BLaER1 (cell line): ENCODE results near the gene KERA.

ENCODE experiments used
- H3K27ac ChIP-seq: shearing (Covaris generic); formaldehyde crosslinking; 2 replicates; pipeline ENCODE4 v1.8.1; 2022
- H3K27me3 ChIP-seq: shearing (Covaris generic); formaldehyde crosslinking; 2 replicates; pipeline ENCODE4 v1.8.1; 2022
- H3K36me3 ChIP-seq: shearing (Covaris generic); formaldehyde crosslinking; 2 replicates; pipeline ENCODE4 v1.8.1; 2022
- H3K4me1 ChIP-seq: shearing (Covaris generic); formaldehyde crosslinking; 2 replicates; pipeline ENCODE4 v1.8.1; 2022
- H3K4me2 ChIP-seq: shearing (Covaris generic); formaldehyde crosslinking; 2 replicates; pipeline ENCODE4 v1.8.1; 2022
- H3K4me3 ChIP-seq: shearing (Covaris generic); formaldehyde crosslinking; 2 replicates; pipeline ENCODE4 v1.8.1; 2022
- H3K9ac ChIP-seq: shearing (Covaris generic); formaldehyde crosslinking; 2 replicates; pipeline ENCODE4 v1.8.1; 2022
- H3K9me3 ChIP-seq: shearing (Covaris generic); formaldehyde crosslinking; 2 replicates; pipeline ENCODE4 v1.8.1; 2022
- H4K20me1 ChIP-seq: shearing (Covaris generic); formaldehyde crosslinking; 2 replicates; pipeline ENCODE4 v1.8.1; 2022
- Cebpa-rat ChIP-seq: shearing (Covaris generic); IDR thresholded peaks from 2 replicates; pipeline ENCODE4 v1.8.1; 2022

The KERA gene

DNA sequence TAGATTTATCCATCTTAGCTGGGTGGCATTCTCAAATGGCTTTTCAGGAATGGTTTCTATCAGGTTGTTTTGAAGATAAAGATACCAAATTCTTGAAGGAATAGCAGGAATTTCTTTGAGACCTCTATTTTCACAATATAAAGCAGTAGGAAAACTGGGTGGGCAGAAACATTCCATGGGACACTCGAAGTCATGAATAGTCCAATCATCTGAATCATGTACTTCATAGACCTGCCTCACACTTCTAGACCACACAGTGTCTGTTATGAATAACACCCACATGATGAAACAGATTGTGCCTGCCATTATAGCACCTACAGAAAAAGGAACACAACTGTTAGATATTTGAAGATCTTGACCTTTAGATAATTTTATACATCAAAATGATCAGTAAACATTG lies 1.8 kb downstream of the KERA start:
- no peak overlapping the region for H3K9ac ChIP-seq
- TF ChIP-seq Cebpa-rat, result no peak

DNA sequence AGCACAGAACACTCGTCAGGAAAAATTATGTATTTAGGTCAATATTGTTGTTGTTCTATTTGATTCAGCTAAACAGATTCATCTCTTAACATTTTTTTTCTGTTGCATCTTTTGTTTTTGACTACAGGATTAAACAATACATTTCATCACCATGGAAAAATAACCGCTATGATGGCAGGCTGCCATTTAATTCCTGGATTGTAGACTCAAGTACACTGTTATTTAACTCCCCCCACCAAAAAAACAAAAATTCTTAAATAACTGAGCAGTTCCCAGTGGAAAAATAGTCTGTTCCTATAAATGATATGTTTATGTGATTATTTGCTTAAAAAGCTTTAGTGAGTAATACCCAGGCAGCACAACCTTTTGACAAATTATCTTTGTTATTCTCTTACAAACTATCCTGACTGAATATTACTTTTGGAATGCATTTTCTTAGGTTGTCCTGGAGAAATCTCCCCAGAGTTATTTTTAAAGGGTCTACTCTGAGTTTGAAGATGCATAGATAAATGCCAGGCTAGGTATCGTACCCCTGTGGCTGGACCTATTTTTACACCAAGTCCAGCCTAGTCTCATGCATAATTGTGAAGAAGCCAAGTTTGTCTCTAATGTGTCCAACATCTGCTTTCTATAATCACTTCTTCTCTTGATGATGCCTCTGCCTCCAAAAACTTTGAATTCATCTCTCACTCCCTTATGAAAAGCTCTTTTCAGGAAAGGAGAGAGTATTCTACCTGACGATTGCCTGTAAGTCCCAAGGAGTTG lies 3.7 kb downstream of the KERA start:
- Histone ChIP-seq H3K4me3 (no peak overlapping the region), H3K36me3 (no peaks in the 10 kb centered on the region), H3K27me3 (no peaks in the 10 kb centered on the region), H3K4me2 (no peak overlapping the region), H3K4me1 (no peaks in the 10 kb centered on the region), H4K20me1 (no peaks in the 10 kb centered on the region), H3K9me3 (no peaks in the 10 kb centered on the region), H3K27ac (no peak overlapping the region), H3K9ac (no peak overlapping the region)
- TF ChIP-seq Cebpa-rat, result no peak

More for the DNA sequence above, 1.8 kb downstream of the KERA start:
- Histone ChIP-seq H3K4me3 (no peak overlapping the region), H3K4me1 (no peaks in the 10 kb centered on the region), H3K9me3 (no peaks in the 10 kb centered on the region), H3K27me3 (no peaks in the 10 kb centered on the region), H3K36me3 (no peaks in the 10 kb centered on the region), H3K4me2 (no peak overlapping the region), H4K20me1 (no peaks in the 10 kb centered on the region), H3K27ac (no peak overlapping the region)

DNA sequence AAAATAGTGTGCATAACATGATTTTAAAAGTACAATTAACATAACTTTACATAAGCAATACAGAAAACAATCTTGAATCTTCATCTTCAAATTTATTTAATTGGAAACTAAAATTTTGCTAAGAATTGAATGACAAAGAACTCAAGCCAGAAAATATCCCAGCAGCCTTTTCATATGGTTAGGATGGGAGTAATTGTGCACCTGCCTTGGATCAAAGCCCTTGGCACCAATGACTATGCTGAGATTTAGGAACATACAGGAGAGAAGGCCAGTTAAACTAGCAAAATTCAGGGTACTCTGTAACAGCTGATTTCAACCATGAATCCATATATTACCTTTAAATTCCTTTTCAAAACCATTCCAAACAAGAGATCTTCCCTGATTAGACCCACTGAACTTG lies 5.8 kb downstream of the KERA start:
- H3K4me3 ChIP-seq, result no peak overlapping the region
- no peaks in the 10 kb centered on the region for H4K20me1 ChIP-seq
- no peaks in the 10 kb centered on the region for H3K36me3 ChIP-seq
- no peak overlapping the region for H3K27ac ChIP-seq
- H3K4me2 ChIP-seq, result no peak overlapping the region
- H3K9me3 ChIP-seq, result no peaks in the 10 kb centered on the region
- TF ChIP-seq Cebpa-rat, result no peak
- H3K27me3 ChIP-seq, result no peaks in the 10 kb centered on the region
- no peaks in the 10 kb centered on the region for H3K4me1 ChIP-seq
- no peak overlapping the region for H3K9ac ChIP-seq

DNA sequence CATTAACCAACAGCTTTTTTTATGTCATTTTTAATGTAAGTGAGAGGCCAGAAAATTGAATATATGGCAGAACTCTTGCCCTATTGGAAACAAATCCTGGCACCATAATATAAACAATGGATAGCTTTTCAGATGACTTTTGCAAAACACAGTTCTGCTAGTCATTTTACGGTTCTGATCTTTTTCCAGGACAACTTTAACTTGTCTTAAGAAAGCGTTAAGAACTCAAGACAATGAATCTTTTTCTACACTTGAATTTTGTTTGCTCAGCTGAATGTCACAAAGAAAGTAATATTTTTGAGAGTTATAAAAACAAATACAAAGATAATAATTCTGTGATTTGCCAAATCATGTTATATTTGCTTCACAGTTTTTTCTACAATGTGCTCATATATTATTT lies 13.2 kb downstream of the KERA start:
- H3K4me2 ChIP-seq, result no peak overlapping the region
- no peak overlapping the region for H3K4me3 ChIP-seq
- no peaks in the 10 kb centered on the region for H3K27me3 ChIP-seq
- H3K27ac ChIP-seq, result no peak overlapping the region
- H3K9ac ChIP-seq, result no peak overlapping the region
- no peak for TF ChIP-seq Cebpa-rat
- no peaks in the 10 kb centered on the region for H3K4me1 ChIP-seq
- H4K20me1 ChIP-seq, result no peaks in the 10 kb centered on the region
- no peaks in the 10 kb centered on the region for H3K9me3 ChIP-seq
- no peaks in the 10 kb centered on the region for H3K36me3 ChIP-seq

DNA sequence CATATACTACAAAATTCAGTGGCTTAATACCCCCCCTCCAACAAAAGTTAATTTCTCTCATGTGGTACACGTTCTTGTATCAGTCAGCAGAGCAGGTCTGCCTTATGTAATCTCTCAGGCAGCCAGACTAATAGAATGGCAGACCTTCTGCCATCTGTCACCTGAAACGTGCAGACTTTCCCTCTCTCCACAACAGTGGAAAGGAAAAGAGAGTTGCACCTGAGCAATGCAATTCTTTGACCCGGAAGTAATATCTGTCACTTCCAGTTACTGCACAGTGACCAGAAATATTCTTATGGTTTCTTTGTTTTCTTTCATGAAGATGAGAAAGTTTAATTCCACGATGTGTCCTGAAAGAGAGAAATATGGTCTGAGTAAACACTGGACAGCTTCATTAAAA lies 14.4 kb downstream of the KERA start:
- Histone ChIP-seq H3K9ac (no peak overlapping the region), H3K4me2 (no peak overlapping the region)

DNA sequence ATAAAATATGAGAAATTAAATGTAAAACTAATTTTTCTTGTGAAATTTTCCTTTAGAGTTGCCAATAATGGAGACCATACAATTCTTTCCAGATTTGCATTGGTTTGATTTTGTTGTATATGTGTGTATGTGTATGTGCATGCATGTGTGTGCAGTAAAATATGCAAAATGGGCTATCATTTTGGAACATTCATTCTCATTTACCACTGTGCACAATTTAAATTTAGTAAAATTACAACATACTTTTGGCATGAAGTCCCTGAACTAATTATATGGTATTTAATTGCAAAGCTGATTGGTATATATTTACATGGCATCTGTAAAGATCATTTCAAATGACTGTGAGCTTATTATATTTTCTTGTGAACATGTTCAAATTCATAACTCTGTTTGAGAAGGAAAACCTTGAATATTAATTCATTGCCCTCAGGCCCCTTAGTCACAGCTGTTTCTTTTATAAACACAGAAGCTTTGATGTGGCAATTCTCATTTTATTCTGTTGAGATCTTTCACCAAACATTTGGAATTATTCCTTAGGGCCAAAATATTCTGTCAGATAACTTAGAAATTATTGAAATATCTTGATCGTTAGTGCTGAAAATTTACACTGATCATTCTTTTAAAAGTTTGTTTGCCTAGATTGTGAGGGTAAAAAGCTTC lies 17.6 kb downstream of the KERA start:
- H3K4me1 ChIP-seq, result no peaks in the 10 kb centered on the region
- H3K27ac ChIP-seq, result no peak overlapping the region
- no peaks in the 10 kb centered on the region for H3K36me3 ChIP-seq
- H4K20me1 ChIP-seq, result no peaks in the 10 kb centered on the region
- TF ChIP-seq Cebpa-rat, result no peak
- H3K4me3 ChIP-seq, result no peak overlapping the region
- H3K9ac ChIP-seq, result no peak overlapping the region
- H3K27me3 ChIP-seq, result no peaks in the 10 kb centered on the region
- H3K9me3 ChIP-seq, result no peaks in the 10 kb centered on the region
- H3K4me2 ChIP-seq, result no peak overlapping the region

More for the DNA sequence above, 14.4 kb downstream of the KERA start:
- Histone ChIP-seq H3K36me3 (no peaks in the 10 kb centered on the region), H3K27ac (no peak overlapping the region), H3K4me1 (no peaks in the 10 kb centered on the region), H3K9me3 (no peaks in the 10 kb centered on the region), H4K20me1 (no peaks in the 10 kb centered on the region), H3K4me3 (no peak overlapping the region), H3K27me3 (no peaks in the 10 kb centered on the region)
- no peak for TF ChIP-seq Cebpa-rat

DNA sequence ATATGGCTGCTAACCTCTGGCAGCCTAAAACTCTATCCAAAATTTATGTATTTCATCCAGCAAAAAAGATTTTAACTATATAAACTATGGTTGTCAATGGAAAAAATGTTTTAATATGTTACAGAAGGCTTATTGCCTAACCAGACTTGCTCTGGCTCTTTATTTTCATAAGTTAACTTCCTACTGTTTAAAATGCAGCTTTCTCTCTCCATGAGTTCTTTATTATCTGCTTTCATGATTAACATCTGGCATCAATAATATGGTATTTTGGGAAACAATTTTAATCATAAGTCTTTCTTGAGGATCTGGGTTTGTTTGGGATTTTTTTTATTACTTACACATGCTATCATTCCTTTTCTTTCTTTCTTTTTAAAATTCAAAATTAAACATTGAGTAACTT lies 20.5 kb downstream of the KERA start:
- Histone ChIP-seq H3K9me3 (no peaks in the 10 kb centered on the region), H4K20me1 (no peaks in the 10 kb centered on the region), H3K4me1 (no peaks in the 10 kb centered on the region), H3K36me3 (no peaks in the 10 kb centered on the region), H3K27ac (no peak overlapping the region), H3K4me2 (no peak overlapping the region), H3K9ac (no peak overlapping the region), H3K4me3 (no peak overlapping the region), H3K27me3 (no peaks in the 10 kb centered on the region)
- no peak for TF ChIP-seq Cebpa-rat

DNA sequence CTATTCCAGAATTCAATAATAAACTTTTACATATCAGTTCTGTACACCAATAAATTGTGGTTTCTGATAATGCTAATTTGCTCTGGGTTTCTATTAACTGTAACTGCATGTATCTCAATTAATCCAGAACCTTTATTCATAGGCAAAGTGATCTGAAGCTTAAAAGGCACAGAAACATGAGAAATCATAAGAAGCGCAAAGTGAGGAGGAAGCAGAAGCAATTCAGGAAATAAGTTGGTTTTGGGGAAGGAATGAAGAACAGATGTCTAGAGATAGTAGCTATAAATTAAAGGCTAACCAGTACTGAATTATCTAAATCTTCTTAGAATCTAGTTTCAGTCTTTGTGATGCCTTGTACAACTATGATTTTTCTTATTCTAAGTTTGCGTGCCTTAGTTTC lies 24.6 kb downstream of the KERA start:
- no peaks in the 10 kb centered on the region for H4K20me1 ChIP-seq

DNA sequence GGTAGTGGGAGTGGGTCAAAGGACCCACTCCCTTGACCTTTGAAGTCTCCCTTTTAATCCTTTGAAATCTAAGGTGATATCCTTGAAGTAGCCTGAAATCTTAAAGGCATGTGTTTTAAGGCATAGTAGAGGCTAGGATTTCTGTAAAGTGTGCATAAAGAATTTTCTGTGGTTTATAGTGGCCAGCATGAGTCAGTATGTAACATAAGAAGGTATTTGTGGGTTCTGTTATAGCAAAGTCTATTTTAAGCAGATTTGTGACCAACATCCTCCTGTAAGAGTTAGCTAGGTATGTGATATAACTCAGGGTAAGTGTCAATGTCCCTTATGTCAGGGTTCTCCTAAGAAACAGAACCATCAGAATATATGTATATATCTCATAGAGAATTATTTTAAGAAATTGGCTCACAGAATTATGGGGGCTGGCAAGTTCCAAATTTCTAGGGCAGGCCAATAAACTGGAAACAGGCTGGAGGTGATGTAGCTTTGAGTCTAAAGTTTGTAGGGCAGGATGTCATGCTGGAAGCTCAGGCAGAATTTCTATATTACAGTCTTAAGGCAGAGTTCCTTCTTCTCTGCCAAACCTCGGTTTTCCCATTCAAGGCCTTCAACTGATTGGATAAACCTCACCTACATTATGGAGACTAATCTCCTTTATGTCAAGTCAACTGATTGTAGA lies 34.4 kb downstream of the KERA start:
- H3K9ac ChIP-seq, result no peak overlapping the region
- H3K9me3 ChIP-seq, result no peaks in the 10 kb centered on the region
- no peak overlapping the region for H3K4me2 ChIP-seq
- no peak overlapping the region for H3K4me3 ChIP-seq
- no peaks in the 10 kb centered on the region for H3K27me3 ChIP-seq
- H3K27ac ChIP-seq, result no peak overlapping the region
- no peaks in the 10 kb centered on the region for H3K36me3 ChIP-seq
- H3K4me1 ChIP-seq, result no peaks in the 10 kb centered on the region
- TF ChIP-seq Cebpa-rat, result no peak
- H4K20me1 ChIP-seq, result no peaks in the 10 kb centered on the region

More for the DNA sequence above, 24.6 kb downstream of the KERA start:
- Histone ChIP-seq H3K27me3 (no peaks in the 10 kb centered on the region), H3K9me3 (no peaks in the 10 kb centered on the region), H3K27ac (no peak overlapping the region), H3K4me3 (no peak overlapping the region), H3K36me3 (no peaks in the 10 kb centered on the region), H3K4me1 (no peaks in the 10 kb centered on the region), H3K4me2 (no peak overlapping the region), H3K9ac (no peak overlapping the region)
- TF ChIP-seq Cebpa-rat, result no peak

DNA sequence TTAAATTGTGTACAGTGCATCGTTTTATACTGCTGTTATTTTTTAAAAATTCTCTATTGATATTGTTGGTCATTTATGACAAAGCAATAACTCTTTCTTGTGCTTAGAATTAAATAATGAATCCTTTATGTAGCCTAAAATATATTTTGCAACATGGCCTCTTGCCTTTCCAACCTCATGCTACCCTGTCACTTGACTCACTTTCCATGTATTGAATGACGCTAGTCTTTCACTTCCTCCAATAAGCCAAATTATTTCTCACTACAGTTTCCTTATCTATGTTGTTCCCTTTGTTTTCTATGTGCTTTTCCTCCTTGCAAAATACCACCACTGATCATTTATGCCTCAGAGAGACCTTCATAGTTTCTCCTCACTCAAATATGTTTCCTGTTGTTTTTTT lies 36.7 kb downstream of the KERA start:
- Histone ChIP-seq H3K9me3 (no peaks in the 10 kb centered on the region), H3K9ac (no peak overlapping the region), H3K36me3 (no peaks in the 10 kb centered on the region), H4K20me1 (no peaks in the 10 kb centered on the region), H3K27me3 (no peaks in the 10 kb centered on the region), H3K4me3 (no peak overlapping the region), H3K4me2 (no peak overlapping the region), H3K4me1 (no peaks in the 10 kb centered on the region), H3K27ac (no peak overlapping the region)
- TF ChIP-seq Cebpa-rat, result no peak
